ENCODE measurements around the gene HADH. TPM values are rescaled to one million over a fixed set of nuclear protein-coding genes. Genes with fewer than 3 reads are reported as not detected.

The HADH gene
- total RNA-seq, 1 experiment from 2014 or later: 26.2 TPM

DNA sequence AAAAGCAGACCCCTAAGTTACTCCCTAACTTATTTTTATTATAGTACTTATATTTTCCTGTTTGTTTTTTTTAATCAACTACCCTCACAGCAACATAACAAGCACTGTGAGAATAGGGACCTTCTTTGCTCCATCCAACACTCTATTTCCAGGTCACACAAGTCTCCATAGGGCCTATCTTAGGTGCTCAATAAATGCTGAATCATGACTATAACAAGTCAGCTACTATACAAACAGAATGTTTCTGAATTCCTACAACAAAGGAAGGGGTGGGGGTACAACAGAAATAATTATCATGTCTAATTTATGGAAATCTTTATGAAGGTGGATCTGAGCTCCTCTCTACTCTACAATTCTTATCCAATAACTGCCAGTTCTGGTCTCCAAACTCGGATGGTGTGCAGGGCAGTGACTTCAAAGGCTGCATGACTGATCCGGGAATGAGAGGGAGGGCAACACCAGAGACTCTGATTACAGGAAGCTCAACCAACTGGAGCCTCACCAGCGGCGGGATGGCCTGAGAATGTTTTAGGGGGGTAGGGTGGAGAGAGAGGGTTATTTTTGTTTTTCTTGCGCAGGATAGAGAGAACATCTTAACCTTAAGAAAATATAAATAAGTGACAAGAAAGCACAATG is 71.1 kb downstream of the HADH start:
- ChIA-PET POLR2A (interaction anchor here (0.8 kb wide), 1 partner anchor 59 kb away, joined by 4 read pairs; no protein-coding TSS in a partner anchor), CTCF (interaction anchor here (0.6 to 6.5 kb wide), 25 partner anchors 8 to 595 kb away, joined by 3 to 128 read pairs (median 4); partner anchors contain the start of gene LEF1)
- Mint-ChIP-seq H3K27me3 (ENCODE audit: insufficient read depth, unreplicated experiment) (no peaks in the 10 kb centered on the region), H3K4me1 (ENCODE audit: insufficient read depth, unreplicated experiment) (peaks cover 6% of the 10 kb centered on the region), H3K9me3 (ENCODE audit: unreplicated experiment) (no peaks in the 10 kb centered on the region), H3K4me3 (ENCODE audit: unreplicated experiment) (no peak overlapping the region), H3K27ac (ENCODE audit: low read depth, unreplicated experiment) (no peak overlapping the region), H3K36me3 (ENCODE audit: insufficient read depth, unreplicated experiment) (no peaks in the 10 kb centered on the region)
- DNase-seq (ENCODE audit: unreplicated experiment): no peak
- no TSS peak for BruUV-seq (replicated peaks)
- TF ChIP-seq, protein P1, sequence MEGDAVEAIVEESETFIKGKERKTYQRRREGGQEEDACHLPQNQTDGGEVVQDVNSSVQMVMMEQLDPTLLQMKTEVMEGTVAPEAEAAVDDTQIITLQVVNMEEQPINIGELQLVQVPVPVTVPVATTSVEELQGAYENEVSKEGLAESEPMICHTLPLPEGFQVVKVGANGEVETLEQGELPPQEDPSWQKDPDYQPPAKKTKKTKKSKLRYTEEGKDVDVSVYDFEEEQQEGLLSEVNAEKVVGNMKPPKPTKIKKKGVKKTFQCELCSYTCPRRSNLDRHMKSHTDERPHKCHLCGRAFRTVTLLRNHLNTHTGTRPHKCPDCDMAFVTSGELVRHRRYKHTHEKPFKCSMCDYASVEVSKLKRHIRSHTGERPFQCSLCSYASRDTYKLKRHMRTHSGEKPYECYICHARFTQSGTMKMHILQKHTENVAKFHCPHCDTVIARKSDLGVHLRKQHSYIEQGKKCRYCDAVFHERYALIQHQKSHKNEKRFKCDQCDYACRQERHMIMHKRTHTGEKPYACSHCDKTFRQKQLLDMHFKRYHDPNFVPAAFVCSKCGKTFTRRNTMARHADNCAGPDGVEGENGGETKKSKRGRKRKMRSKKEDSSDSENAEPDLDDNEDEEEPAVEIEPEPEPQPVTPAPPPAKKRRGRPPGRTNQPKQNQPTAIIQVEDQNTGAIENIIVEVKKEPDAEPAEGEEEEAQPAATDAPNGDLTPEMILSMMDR (IDR thresholded peaks at IDR 0.05; ENCODE audit: unreplicated experiment): no peak
- intact Hi-C loops (cut with micrococcal nuclease): loop anchor here (1.0 kb wide), 2 partner anchors 432 to 511 kb away; no protein-coding TSS in a partner anchor

DNA sequence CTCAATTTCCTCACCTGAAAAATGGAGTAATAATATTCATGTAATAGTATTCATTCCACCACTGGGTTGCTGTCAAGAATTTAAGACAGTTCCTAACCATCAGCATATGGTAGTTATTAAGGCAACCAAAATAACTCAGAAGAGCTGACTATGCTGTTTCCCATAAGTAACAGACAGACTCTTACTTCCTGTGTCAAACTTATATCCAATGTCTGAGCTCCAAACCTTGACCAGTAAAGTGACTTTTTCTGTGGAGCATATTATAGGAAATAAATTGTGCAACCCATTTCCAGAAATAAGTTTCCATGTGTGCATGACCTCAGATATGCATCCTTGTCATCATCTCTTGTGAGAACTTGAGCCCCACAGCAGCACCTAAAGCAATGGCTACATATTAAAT is 78.8 kb downstream of the HADH start:
- BruUV-seq (replicated peaks): no TSS peak
- no peak for DNase-seq (ENCODE audit: unreplicated experiment)
- peaks cover 6% of the 10 kb centered on the region for H3K4me1 Mint-ChIP-seq (ENCODE audit: insufficient read depth, unreplicated experiment)

DNA sequence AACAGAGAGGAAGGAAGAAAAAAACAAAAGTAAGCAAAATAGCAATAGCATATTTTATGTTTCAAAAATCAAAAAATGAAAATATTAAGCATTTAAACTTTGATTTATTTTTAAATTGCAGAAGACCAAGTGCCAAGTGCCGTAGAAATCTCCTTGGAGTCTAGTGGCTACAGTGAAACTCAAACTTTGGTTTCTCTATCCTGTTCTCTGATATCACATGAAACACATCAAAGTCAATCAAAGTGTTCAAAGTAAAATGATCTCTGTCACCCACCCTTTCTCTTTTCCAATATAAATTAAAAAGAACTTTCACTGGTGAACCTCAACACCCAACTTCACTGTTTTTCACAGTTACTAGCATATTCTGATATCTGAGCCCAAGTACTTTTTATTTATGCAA is 81.1 kb downstream of the HADH start:
- CTCF ChIA-PET: interaction anchor here (0.6 to 1.4 kb wide), 2 partner anchors 9 to 11 kb away, joined by 4 to 6 read pairs; no protein-coding TSS in a partner anchor
- no peaks in the 10 kb centered on the region for H3K36me3 Mint-ChIP-seq (ENCODE audit: insufficient read depth, unreplicated experiment)
- no peak for DNase-seq (ENCODE audit: unreplicated experiment)
- BruUV-seq (replicated peaks): no TSS peak
- H3K9me3 Mint-ChIP-seq (ENCODE audit: unreplicated experiment): no peaks in the 10 kb centered on the region
- no peaks in the 10 kb centered on the region for H3K27me3 Mint-ChIP-seq (ENCODE audit: insufficient read depth, unreplicated experiment)
- intact Hi-C loops (cut with micrococcal nuclease): no loop called here
- H3K27ac Mint-ChIP-seq (ENCODE audit: low read depth, unreplicated experiment): no peak overlapping the region
- TF ChIP-seq, protein P1 (IDR thresholded peaks at IDR 0.05; ENCODE audit: unreplicated experiment): no peak
- POLR2A ChIA-PET: no interaction called here
- H3K4me1 Mint-ChIP-seq (ENCODE audit: insufficient read depth, unreplicated experiment): peaks cover 6% of the 10 kb centered on the region
- no peak overlapping the region for H3K4me3 Mint-ChIP-seq (ENCODE audit: unreplicated experiment)

More for the DNA sequence above, 78.8 kb downstream of the HADH start:
- ChIA-PET CTCF (interaction anchor here (0.7 to 2.1 kb wide), 4 partner anchors 9 to 505 kb away, joined by 3 to 9 read pairs (median 5); no protein-coding TSS in a partner anchor), POLR2A (interaction anchor here (0.9 to 1.0 kb wide), 2 partner anchors 15 to 172 kb away, joined by 3 read pairs; no protein-coding TSS in a partner anchor)
- intact Hi-C loops (cut with micrococcal nuclease): no loop called here
- TF ChIP-seq, protein P1 (IDR thresholded peaks at IDR 0.05; ENCODE audit: unreplicated experiment): no peak
- Mint-ChIP-seq H3K4me3 (ENCODE audit: unreplicated experiment) (no peak overlapping the region), H3K27me3 (ENCODE audit: insufficient read depth, unreplicated experiment) (no peaks in the 10 kb centered on the region), H3K9me3 (ENCODE audit: unreplicated experiment) (no peaks in the 10 kb centered on the region), H3K27ac (ENCODE audit: low read depth, unreplicated experiment) (no peak overlapping the region), H3K36me3 (ENCODE audit: insufficient read depth, unreplicated experiment) (no peaks in the 10 kb centered on the region)

DNA sequence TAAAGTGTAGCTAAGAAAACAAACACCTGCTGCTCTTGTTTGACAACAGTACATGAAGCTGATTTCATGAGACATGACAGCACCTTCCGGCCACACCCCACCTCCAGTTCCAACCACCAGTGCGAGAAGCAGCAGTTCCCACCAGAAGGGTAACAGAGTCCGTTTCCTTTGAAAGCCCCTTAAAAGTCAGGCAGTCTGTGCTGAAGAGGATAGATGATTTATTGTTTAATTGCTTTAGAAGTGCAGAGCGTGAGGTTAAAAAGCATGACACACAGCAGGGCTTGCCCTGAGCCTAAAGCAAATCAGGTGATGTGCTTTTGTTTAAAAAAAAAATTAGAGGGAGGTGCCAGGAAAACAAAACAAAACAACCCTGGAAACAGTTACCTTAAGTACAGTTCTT is 82.6 kb downstream of the HADH start:
- Mint-ChIP-seq H3K27ac (ENCODE audit: low read depth, unreplicated experiment) (no peak overlapping the region), H3K9me3 (ENCODE audit: unreplicated experiment) (no peaks in the 10 kb centered on the region), H3K27me3 (ENCODE audit: insufficient read depth, unreplicated experiment) (no peaks in the 10 kb centered on the region), H3K36me3 (ENCODE audit: insufficient read depth, unreplicated experiment) (no peaks in the 10 kb centered on the region), H3K4me1 (ENCODE audit: insufficient read depth, unreplicated experiment) (peaks cover 6% of the 10 kb centered on the region), H3K4me3 (ENCODE audit: unreplicated experiment) (no peak overlapping the region)
- TF ChIP-seq, protein P1 (IDR thresholded peaks at IDR 0.05; ENCODE audit: unreplicated experiment): no peak
- ChIA-PET POLR2A (no interaction called here), CTCF (interaction anchor here (1.0 to 1.5 kb wide), 3 partner anchors 11 to 563 kb away, joined by 3 to 6 read pairs (median 3); no protein-coding TSS in a partner anchor)
- BruUV-seq (replicated peaks): no TSS peak
- intact Hi-C loops (cut with micrococcal nuclease): no loop called here
- no peak for DNase-seq (ENCODE audit: unreplicated experiment)

Measured in MCF 10A (cell line).